Glutamatergic neuron (in vitro differentiated cells): ENCODE results near the gene NDUFA7. TPM values are rescaled to one million over a fixed set of nuclear protein-coding genes. Genes with fewer than 3 reads are reported as not detected.
"Not testable (repeated sequence)": the region's sequence is repeated elsewhere in the genome, so short reads cannot be mapped to it uniquely, and the experiment has no call there.

Experiments used
- DNase-seq: peaks from one replicate; pipeline ENCODE4 v3.0.0; 2022
- H3K27ac Mint-ChIP-seq: one replicate; pipeline ENCODE4 v1.8.0; 2020; ENCODE audit warnings: mild to moderate bottlenecking, mixed read lengths, inconsistent platforms; ENCODE audit not compliant: unreplicated experiment
- H3K27me3 Mint-ChIP-seq: one replicate; pipeline ENCODE4 v1.8.0; 2020; ENCODE audit warnings: mild to moderate bottlenecking, moderate library complexity, mixed read lengths, inconsistent platforms; ENCODE audit not compliant: unreplicated experiment
- H3K36me3 Mint-ChIP-seq: one replicate; pipeline ENCODE4 v1.8.0; 2020; ENCODE audit warnings: mild to moderate bottlenecking, mixed read lengths, inconsistent platforms; ENCODE audit not compliant: unreplicated experiment
- H3K4me1 Mint-ChIP-seq: one replicate; pipeline ENCODE4 v1.8.0; 2020; ENCODE audit warnings: mild to moderate bottlenecking, low read depth, mixed read lengths, inconsistent platforms; ENCODE audit not compliant: unreplicated experiment
- H3K4me3 Mint-ChIP-seq: one replicate; pipeline ENCODE4 v1.8.0; 2020; ENCODE audit warnings: mild to moderate bottlenecking, mixed read lengths, inconsistent platforms; ENCODE audit not compliant: unreplicated experiment
- H3K9me3 Mint-ChIP-seq: one replicate; pipeline ENCODE4 v1.8.0; 2020; ENCODE audit warnings: mild to moderate bottlenecking, moderate library complexity, mixed read lengths, inconsistent platforms; ENCODE audit not compliant: unreplicated experiment
- total RNA-seq: library from RNA; stranded (reverse); fragmentation: NEBNext Ultra II Directional; extraction: Animal tissue kit (Norgen Biotek cat#: 25700); gene quantifications from one replicate; pipeline ENCODE4 v1.2.1, GENCODE V29; 2021; ENCODE audit not compliant: unreplicated experiment
- TF ChIP-seq, protein P1 (sequence below): fragments of 200-600 bp; sonication (generic); IDR thresholded peaks from one replicate; pipeline ENCODE4 v1.5.0; 2021; ENCODE audit not compliant: partially characterized antibody, unreplicated experiment

Gene NDUFA7
- total RNA-seq, 1 donor from 2014 or later = 65.1 TPM

DNA sequence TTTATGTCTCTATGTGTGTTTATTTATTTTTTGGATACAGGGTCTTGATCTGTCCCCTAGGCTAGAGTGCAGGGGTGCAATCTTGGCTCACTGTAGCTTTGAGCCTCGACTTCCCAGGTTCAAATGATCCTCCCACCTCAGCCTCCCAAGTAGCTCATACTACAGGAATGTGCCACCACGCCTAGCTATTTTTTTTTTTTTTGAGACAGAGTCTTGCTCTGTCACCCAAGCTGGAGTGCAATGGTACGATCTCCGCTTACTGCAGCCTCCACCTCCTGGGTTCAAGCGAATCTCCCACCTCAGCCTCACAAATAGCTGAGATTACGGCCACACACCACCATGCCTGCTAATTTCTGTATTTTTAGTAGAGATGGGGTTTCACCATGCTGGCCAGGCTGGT lies 37.8 kb upstream of the NDUFA7 start:
- no peaks in the 10 kb centered on the region for H3K9me3 Mint-ChIP-seq
- H3K4me1 Mint-ChIP-seq = peaks cover 2% of the 10 kb centered on the region
- no peak overlapping the region for H3K27ac Mint-ChIP-seq
- H3K36me3 Mint-ChIP-seq = no peaks in the 10 kb centered on the region
- H3K4me3 Mint-ChIP-seq = no peak overlapping the region
- peaks cover 9% of the 10 kb centered on the region for H3K27me3 Mint-ChIP-seq
- DNase-seq = no peak
- TF ChIP-seq, protein P1, sequence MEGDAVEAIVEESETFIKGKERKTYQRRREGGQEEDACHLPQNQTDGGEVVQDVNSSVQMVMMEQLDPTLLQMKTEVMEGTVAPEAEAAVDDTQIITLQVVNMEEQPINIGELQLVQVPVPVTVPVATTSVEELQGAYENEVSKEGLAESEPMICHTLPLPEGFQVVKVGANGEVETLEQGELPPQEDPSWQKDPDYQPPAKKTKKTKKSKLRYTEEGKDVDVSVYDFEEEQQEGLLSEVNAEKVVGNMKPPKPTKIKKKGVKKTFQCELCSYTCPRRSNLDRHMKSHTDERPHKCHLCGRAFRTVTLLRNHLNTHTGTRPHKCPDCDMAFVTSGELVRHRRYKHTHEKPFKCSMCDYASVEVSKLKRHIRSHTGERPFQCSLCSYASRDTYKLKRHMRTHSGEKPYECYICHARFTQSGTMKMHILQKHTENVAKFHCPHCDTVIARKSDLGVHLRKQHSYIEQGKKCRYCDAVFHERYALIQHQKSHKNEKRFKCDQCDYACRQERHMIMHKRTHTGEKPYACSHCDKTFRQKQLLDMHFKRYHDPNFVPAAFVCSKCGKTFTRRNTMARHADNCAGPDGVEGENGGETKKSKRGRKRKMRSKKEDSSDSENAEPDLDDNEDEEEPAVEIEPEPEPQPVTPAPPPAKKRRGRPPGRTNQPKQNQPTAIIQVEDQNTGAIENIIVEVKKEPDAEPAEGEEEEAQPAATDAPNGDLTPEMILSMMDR = no peak

DNA sequence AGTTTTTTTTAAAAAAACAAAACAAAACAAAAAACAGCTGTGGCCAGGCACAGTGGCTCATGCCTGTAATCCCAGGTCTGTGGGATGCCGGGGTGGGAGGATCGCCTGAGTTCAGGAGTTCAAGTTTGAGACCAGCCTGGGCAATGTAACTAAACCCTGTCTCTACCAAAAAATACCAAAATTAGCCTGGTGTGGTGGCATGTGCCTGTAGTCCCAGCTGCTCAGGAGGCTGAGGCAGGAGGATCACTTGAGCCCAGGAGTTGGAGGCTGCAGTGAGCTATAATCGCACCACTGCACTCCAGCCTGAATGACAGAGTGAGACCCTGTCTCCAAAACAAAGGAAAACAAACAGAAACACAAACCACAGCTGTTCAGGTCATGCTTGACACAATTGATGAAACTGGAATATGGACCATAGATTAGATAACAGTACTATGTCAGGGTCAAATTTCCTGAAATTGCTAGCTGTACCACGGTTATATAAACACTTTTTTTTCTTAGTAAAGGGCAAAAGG lies 35.9 kb upstream of the NDUFA7 start:
- TF ChIP-seq, protein P1 = no peak
- Mint-ChIP-seq H3K36me3 (no peaks in the 10 kb centered on the region), H3K27me3 (peaks cover 4% of the 10 kb centered on the region), H3K4me1 (peaks cover 2% of the 10 kb centered on the region), H3K27ac (no peak overlapping the region), H3K9me3 (no peaks in the 10 kb centered on the region), H3K4me3 (no peak overlapping the region)
- DNase-seq = no peak

DNA sequence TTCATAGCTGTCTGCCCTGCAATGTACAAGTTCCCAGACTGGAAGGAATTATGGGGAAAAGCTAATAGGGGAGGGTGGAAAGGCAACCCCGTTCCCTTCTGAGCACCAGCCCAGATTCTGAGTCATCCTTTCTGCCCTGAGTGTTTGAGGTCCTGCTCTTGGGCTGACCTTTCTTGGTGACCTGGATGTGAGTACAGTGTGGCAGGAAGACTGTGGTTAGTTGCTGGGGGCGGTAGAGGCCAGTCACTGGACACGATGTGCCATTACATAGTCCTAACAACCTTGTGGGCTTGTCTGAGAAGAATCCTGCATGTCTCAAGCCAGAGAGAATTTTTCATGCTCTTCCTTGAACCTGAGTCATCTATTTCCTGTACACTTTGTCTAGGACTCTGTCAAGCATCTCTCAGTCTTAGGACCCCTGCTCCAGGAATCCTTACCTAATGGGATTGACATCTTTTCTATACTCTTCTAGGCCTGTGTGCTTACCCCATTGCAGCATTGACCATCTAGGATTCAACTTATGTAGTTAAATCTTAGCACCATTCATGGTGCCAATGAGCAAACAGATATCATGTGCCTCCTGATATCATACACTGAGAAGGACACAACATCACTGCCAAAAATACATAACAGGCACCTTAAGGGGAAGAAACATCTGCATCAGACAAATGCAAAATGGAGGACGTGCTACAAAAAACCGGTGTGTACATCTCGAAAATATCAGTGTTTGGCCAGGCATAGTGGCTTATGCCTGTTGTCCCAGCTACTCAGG lies 34.6 kb upstream of the NDUFA7 start:
- TF ChIP-seq, protein P1 = no peak
- H3K9me3 Mint-ChIP-seq = no peaks in the 10 kb centered on the region
- peaks cover 6% of the 10 kb centered on the region for H3K27me3 Mint-ChIP-seq
- no peaks in the 10 kb centered on the region for H3K36me3 Mint-ChIP-seq
- DNase-seq = no peak
- no peak overlapping the region for H3K4me3 Mint-ChIP-seq
- no peaks in the 10 kb centered on the region for H3K4me1 Mint-ChIP-seq
- H3K27ac Mint-ChIP-seq = no peak overlapping the region

DNA sequence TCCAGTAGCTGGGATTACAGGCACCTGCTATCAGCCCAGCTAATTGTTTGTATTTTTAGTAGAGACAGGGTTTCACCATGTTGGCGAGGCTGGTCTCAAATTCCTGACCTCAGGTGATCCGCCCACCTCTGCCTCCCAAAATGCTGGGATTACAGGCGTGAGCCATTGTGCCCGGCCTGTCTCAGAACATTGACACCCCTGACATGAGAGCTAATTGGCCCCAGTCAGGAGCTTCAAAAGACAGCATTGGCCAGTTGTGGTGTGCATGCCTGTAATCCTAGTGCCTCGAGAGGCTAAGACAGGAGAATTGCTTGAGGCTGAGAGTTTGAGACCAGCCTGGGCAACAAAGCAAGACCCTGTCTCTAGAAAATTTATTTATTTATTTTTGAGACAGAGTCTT lies 31.7 kb upstream of the NDUFA7 start:
- not testable (repeated sequence) for H3K9me3 Mint-ChIP-seq, H3K27ac Mint-ChIP-seq, H3K4me1 Mint-ChIP-seq, H3K27me3 Mint-ChIP-seq, H3K4me3 Mint-ChIP-seq, H3K36me3 Mint-ChIP-seq, DNase-seq

DNA sequence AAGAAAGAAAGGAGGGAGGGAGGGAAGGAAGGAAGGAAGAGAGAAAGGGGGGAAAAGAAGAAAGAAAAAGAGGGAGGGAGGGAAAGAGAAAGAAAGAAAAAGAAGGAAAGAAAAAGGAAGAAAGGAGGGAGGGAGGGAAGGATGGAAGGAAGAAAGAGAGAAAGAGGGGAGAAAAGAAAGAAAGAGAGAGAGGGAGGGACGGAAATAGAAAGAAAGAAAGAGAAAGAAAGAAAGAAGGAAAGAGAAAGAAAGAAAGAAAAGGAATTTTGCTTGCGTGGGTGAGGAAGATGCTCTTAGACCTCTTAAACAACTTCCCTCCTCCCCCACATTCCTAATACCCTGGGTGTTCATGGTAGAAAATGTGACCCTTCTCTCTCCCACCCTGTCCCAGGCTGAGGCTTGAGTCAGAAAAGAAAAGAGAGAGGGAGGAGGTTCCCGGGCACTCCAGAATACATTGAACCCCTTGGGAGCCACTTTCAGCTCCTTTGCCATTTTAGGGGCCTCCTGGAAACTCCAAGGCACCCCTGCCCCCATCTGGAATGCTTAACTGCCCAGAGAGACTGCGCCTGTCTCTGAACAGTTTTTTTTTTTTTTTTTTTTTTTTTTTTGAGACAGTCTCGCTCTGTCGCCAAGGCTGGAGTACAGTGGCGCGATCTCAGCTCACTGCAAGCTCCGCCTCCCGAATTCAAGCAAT lies 31.1 kb upstream of the NDUFA7 start:
- DNase-seq = no peak
- no peaks in the 10 kb centered on the region for H3K9me3 Mint-ChIP-seq
- peaks cover 2% of the 10 kb centered on the region for H3K4me1 Mint-ChIP-seq
- H3K27ac Mint-ChIP-seq = no peak overlapping the region
- no peaks in the 10 kb centered on the region for H3K36me3 Mint-ChIP-seq
- TF ChIP-seq, protein P1 = no peak
- H3K27me3 Mint-ChIP-seq = peaks cover 7% of the 10 kb centered on the region
- H3K4me3 Mint-ChIP-seq = peak overlapping the region; percentile 30

DNA sequence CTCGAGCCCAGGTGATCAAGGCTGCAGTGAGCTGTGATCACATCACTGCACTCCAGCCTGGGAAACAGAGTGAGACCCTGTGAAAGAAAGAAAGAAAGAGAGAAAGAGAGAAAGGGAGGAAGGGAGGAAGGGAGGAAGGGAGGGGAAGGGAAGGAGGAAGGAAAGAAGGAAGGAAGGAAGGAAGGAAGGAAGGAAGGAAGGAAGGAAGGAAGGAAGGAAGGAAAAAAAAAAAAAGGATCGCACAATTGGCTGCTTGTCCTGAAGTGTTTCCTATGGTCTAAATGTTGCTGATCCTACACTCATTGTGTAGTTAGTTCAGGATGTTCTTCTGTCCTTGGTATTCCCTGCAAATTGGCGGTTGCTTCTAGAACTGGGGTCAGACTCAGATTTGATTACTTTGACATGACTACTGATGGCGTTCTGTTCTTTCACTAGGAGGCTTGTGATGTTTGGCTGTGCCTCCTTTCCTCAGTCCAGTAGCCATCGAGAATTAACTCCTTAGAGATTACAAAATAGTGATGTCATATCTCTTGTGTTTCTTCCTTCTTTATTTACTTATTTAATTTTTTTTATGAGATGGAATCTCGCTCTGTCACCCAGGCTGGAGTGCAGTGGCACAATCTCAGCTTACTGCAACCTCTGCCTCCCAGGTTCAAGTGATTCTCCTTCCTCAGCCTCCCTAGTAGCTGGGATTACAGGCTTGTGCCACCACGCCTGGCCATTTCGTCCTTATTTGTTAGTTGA lies 28.6 kb upstream of the NDUFA7 start:
- not testable (repeated sequence) for H3K27me3 Mint-ChIP-seq, H3K27ac Mint-ChIP-seq, H3K9me3 Mint-ChIP-seq, H3K36me3 Mint-ChIP-seq, DNase-seq, H3K4me1 Mint-ChIP-seq, H3K4me3 Mint-ChIP-seq
